ENCODE data around the gene AQP6. TPM values are rescaled to one million over a fixed set of nuclear protein-coding genes. Genes with fewer than 3 reads are reported as not detected.

Gene AQP6
- total RNA-seq, 1 experiment from 2014 or later = 0.09 TPM

- Histone ChIP-seq H3K23me2 (ENCODE audit: insufficient read length, low read depth, low read length, poor library complexity, severe bottlenecking) (peaks cover 5% of the 10 kb centered on the region), H3K79me1 (ENCODE audit: insufficient read depth, low read depth, low read length, poor library complexity, severe bottlenecking) (no peaks in the 10 kb centered on the region), H3K23ac (ENCODE audit: insufficient read length, low read depth, low read length) (no peak overlapping the region), H3T11ph (ENCODE audit: low read length) (no peak overlapping the region), H2BK12ac (ENCODE audit: insufficient read length, low read depth, low read length) (no peak overlapping the region), H4K91ac (ENCODE audit: insufficient read length, low read depth, low read length) (no peak overlapping the region), H2AFZ (ENCODE audit: low read length) (no peak overlapping the region), H3K56ac (ENCODE audit: insufficient read length, low read depth, low read length) (no peak overlapping the region), H2AK5ac (ENCODE audit: insufficient read length, low read length) (no peak overlapping the region), H4K20me1 (ENCODE audit: control insufficient read depth, insufficient read depth, insufficient read length) (no peaks in the 10 kb centered on the region), H3K79me2 (ENCODE audit: insufficient read depth, low read length) (no peaks in the 10 kb centered on the region), H3K4me2 (ENCODE audit: insufficient read depth, insufficient read length, low read length) (no peak overlapping the region), H4K5ac (ENCODE audit: insufficient read length, low read depth, low read length) (no peak overlapping the region), H2BK15ac (ENCODE audit: low read depth, low read length) (no peak overlapping the region), H3K4ac (ENCODE audit: low read depth, low read length) (no peak overlapping the region), H3K14ac (ENCODE audit: insufficient read depth, low read length) (no peak overlapping the region), H4K8ac (replicated peaks; ENCODE audit: insufficient read length, low read depth, low read length) (no peak overlapping the region), H3K18ac (ENCODE audit: insufficient read length, low read depth, low read length) (no peak overlapping the region), H3K9me3 (ENCODE audit: control insufficient read depth, low read depth, low read length) (no peaks in the 10 kb centered on the region), H3K9ac (ENCODE audit: extremely low read depth, insufficient read length, low read length) (no peak overlapping the region), H3K27ac (ENCODE audit: insufficient read length, low read depth, low read length) (no peak overlapping the region), H2BK120ac (ENCODE audit: low read depth, low read length, poor library complexity, severe bottlenecking) (no peak overlapping the region), H3K27me3 (ENCODE audit: insufficient read depth, low read length) (no peaks in the 10 kb centered on the region), H2BK5ac (ENCODE audit: insufficient read length, low read length) (no peak overlapping the region), H2BK20ac (ENCODE audit: low read depth, low read length, poor library complexity, severe bottlenecking) (no peak overlapping the region), H3K4me1 (ENCODE audit: insufficient read depth, low read length) (no peaks in the 10 kb centered on the region; the same call in 1 of the 2 replicates)
- TF ChIP-seq CTCF (conservative IDR thresholded peaks at IDR 0.05) = no peak
- Mint-ChIP-seq H3K27ac (no peak overlapping the region), H3K36me3 (ENCODE audit: insufficient read depth in 1 of 3, low read depth in 3 of 3) (no peaks in the 10 kb centered on the region), H3K27me3 (ENCODE audit: low read depth) (peaks cover 15% of the 10 kb centered on the region), H3K9me3 (no peaks in the 10 kb centered on the region), H3K4me3 (no peak overlapping the region), H3K4me1 (peaks cover 30 to 35% of the 10 kb centered on the region in 2 experiments)
- no peak for DNase-seq
- WGBS (ENCODE audit: extremely low coverage, insufficient read length, low lambda C conversion rate) = no CpG with 5 or more reads among the region's 3 CpGs
Measured at GRCh38 chr12:49949866-49950265, 22.9 kb upstream of the AQP6 start.

All from H9 (cell line).